Measurements from ENCODE around the gene TOMM7. TPM values are rescaled to one million over a fixed set of nuclear protein-coding genes. Genes with fewer than 3 reads are reported as not detected.

Gene TOMM7
- total RNA-seq, 1 donor from 2014 or later, result 376 TPM

DNA sequence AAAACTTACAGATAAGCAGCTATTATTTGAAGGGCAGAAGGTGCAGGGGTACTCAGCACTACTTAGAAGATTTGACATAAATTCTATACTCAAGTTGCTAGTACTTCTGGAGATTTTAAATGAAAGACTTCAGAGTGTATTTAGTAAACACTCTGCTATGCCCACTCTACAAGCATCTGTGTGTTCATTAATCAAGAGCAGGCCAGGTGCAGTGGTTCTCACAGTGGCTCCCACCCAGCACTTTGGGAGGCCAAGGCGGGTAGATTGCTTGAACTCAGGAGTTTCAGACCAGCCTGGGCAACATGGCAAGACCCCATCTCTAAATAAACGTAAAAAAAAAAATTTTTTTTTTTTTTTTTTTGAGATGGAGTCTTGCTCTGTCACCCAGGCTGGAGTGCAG lies 38.9 kb upstream of the TOMM7 start:
- H3K27me3 ChIP-seq (ENCODE audit: low read depth), result no peaks in the 10 kb centered on the region
- H3K4me1 ChIP-seq, result peaks cover 21% of the 10 kb centered on the region
- TF ChIP-seq, protein P1, sequence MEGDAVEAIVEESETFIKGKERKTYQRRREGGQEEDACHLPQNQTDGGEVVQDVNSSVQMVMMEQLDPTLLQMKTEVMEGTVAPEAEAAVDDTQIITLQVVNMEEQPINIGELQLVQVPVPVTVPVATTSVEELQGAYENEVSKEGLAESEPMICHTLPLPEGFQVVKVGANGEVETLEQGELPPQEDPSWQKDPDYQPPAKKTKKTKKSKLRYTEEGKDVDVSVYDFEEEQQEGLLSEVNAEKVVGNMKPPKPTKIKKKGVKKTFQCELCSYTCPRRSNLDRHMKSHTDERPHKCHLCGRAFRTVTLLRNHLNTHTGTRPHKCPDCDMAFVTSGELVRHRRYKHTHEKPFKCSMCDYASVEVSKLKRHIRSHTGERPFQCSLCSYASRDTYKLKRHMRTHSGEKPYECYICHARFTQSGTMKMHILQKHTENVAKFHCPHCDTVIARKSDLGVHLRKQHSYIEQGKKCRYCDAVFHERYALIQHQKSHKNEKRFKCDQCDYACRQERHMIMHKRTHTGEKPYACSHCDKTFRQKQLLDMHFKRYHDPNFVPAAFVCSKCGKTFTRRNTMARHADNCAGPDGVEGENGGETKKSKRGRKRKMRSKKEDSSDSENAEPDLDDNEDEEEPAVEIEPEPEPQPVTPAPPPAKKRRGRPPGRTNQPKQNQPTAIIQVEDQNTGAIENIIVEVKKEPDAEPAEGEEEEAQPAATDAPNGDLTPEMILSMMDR (IDR thresholded peaks at IDR 0.05), result no peak
- no peak for DNase-seq
- ATAC-seq, result no peak
- no peaks in the 10 kb centered on the region for H3K9me3 ChIP-seq
- no peaks in the 10 kb centered on the region for H3K36me3 ChIP-seq
- H3K27ac ChIP-seq, result no peak overlapping the region
- intact Hi-C loops (cut with DNase I), result no loop called here
- H3K4me3 ChIP-seq, result no peak overlapping the region

DNA sequence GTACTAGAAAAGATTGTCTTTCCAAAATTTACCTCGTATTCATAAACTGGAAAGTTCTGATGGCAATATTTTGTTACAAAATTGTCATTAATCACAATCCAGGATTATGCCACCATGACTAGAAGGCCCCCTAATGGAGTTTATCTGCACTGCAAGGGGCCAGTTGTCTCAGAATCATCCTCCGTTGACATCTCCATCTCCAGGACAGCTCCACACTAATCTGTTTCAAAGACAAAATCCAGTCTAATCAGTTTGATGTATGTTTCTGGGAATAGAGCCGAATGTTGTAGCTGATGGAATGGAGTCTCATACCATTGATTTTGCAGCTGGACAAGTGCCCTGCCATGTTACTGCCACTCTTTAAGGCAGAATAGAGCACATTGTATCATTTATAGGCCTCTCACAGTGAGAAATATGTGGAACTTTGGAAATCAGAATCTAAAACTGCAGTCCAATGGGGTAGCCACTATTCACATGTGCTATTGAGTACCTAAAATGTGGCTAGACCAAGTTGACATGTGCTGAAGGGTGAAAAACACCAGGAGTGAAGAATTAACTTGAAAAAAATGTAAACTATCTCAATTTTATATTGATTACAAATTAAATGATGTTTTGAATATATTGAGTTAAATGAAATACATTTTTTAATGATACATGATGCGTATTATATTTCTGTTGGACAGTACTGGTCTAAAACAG lies 38.3 kb upstream of the TOMM7 start:
- no peak overlapping the region for H3K4me3 ChIP-seq
- TF ChIP-seq, protein P1 (IDR thresholded peaks at IDR 0.05), result peak; percentile 51
- DNase-seq, result no peak
- intact Hi-C loops (cut with DNase I), result no loop called here
- H3K4me1 ChIP-seq, result peaks cover 19% of the 10 kb centered on the region
- ATAC-seq, result no peak
- H3K9me3 ChIP-seq, result no peaks in the 10 kb centered on the region
- H3K36me3 ChIP-seq, result no peaks in the 10 kb centered on the region
- no peaks in the 10 kb centered on the region for H3K27me3 ChIP-seq (ENCODE audit: low read depth)
- no peak overlapping the region for H3K27ac ChIP-seq

DNA sequence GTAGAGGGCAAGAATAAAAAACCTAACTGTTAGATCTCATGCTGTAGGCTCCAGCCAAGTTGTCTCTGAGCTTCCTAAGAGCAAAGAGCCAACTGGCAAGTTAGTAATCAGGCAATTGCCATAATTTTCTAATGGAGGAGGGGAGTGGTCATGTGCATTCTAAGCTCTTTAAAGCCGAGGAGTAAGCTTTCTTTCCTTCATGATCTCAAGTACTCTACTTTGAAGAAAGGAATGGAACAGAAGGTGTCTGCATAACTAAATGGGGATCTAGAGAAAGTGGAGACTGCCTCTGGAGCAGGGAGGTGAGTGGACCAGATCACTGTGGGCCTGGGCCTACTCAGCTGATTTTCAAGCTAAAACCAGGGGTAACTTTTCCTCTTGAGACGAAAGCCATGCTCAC lies 37.7 kb upstream of the TOMM7 start:
- Histone ChIP-seq H3K27me3 (ENCODE audit: low read depth) (no peaks in the 10 kb centered on the region), H3K4me3 (no peak overlapping the region), H3K36me3 (no peaks in the 10 kb centered on the region), H3K9me3 (no peaks in the 10 kb centered on the region), H3K27ac (no peak overlapping the region), H3K4me1 (peaks cover 20% of the 10 kb centered on the region)
- ATAC-seq (no peak), DNase-seq (no peak)
- TF ChIP-seq, protein P1 (IDR thresholded peaks at IDR 0.05), result no peak
- intact Hi-C loops (cut with DNase I), result no loop called here

DNA sequence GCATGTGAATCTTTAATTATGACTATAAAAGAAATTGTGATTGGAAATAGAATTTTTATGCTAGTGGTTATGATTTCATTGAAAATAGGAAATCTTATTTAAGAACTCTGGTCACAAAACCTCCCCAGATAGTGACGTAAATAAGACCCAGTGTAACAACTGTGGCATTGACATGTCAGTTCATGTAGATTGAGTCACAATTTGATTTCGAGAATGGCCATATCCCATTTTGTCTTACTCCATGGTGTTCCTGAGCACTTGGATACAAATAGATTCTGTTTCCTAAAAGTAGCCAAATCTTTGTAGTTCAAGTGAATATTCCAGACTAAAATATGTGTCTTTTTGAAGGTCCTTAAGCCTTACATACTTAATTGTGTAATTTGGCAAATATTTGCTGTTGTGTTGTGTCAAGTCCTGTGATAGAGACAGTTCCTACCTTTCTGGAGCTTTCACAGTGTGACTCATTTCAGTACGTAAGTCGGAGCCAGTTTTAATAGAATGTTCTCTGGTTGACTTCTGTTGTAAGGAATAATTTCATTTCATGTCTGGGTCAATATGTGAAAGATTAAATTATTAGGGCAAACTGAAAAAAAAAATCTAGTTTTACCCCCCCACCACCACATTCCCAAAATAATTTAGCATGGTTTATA lies 37.1 kb upstream of the TOMM7 start:
- DNase-seq (no peak), ATAC-seq (peak; percentile 16 to 55)
- Histone ChIP-seq H3K4me3 (no peak overlapping the region), H3K36me3 (no peaks in the 10 kb centered on the region), H3K9me3 (no peaks in the 10 kb centered on the region), H3K27ac (no peak overlapping the region), H3K4me1 (peaks cover 25% of the 10 kb centered on the region), H3K27me3 (ENCODE audit: low read depth) (no peaks in the 10 kb centered on the region)
- intact Hi-C loops (cut with DNase I), result loop anchor here (10.0 kb wide), 1 partner anchor 195 kb away; no protein-coding TSS in a partner anchor
- TF ChIP-seq, protein P1 (IDR thresholded peaks at IDR 0.05), result no peak

DNA sequence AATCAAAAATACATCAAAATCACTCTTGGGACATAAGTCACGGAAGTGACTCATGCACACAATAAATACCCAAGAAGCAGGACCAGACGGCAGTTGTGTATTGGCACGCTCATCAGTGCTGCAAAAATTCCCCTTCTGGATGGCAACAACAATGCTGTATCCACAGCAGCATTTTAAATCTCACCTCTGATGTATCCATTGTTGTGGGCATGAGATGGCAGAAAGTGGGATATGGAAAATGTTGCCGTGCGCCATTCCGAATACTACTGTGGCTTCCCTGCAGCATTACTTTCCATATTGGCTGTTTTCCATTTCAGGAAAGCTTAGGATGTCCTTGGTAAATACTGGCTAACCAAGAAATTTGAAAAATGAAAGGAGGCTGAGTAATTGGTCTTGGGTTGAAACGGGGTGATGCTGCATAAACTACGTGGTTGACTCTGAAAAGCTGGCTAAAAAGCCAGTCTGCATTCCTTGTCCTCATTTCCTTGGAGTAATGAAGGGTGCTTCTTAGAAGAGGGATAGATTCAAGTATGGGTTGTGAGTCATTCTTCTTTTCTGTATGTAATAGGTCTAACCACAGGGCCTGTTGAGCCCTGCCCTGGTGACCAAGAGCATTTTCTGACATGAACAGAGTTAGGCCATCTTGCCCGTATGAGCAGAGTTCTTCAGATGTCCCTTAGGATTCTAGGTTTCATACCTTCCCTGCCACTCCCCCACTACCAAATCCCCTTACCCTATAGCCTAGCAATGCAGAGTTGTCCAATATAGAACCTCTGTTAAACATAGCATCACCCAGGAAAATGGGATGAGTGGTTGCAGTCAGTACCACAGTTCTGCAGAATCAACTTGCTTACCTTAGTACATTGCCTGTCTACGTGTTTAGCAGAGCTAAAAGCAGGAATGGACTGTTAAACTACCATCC lies 36.3 kb upstream of the TOMM7 start:
- DNase-seq, result no peak
- H3K9me3 ChIP-seq, result no peaks in the 10 kb centered on the region
- intact Hi-C loops (cut with DNase I), result loop anchor here (10.0 kb wide), 1 partner anchor 196 kb away; no protein-coding TSS in a partner anchor
- TF ChIP-seq, protein P1 (IDR thresholded peaks at IDR 0.05), result no peak
- ATAC-seq, result peak; percentile 35 to 61
- peaks cover 25% of the 10 kb centered on the region for H3K4me1 ChIP-seq
- H3K27ac ChIP-seq, result no peak overlapping the region
- H3K36me3 ChIP-seq, result no peaks in the 10 kb centered on the region
- H3K4me3 ChIP-seq, result no peak overlapping the region
- no peaks in the 10 kb centered on the region for H3K27me3 ChIP-seq (ENCODE audit: low read depth)
